Measurements from ENCODE around the gene SEMG2. TPM values are rescaled to one million over a fixed set of nuclear protein-coding genes. Genes with fewer than 3 reads are reported as not detected.

Gene SEMG2
- total and polyA plus RNA-seq, 10 of the 15 experiments (the other 5 are each of a cell fraction or from before 2014, with no cell fraction given), result not detected

Other genes starting within 250 kb of the SEMG2 start
Only the 7 nearest of the 14 such genes appear.
- not detected in 2 replicates for gene WFDC5, start 106.2 kb upstream of the SEMG2 start, total RNA-seq (2014; rRNA removed)
- not detected in 2 replicates for gene WFDC5, start 106.2 kb upstream of the SEMG2 start, total RNA-seq (2014; rRNA removed; fragmentation: Illumina TruSeq; extraction: Trizol)
- not detected in 2 replicates for gene WFDC5, start 106.2 kb upstream of the SEMG2 start, total RNA-seq (2021)
- gene WFDC5, start 106.2 kb upstream of the SEMG2 start, polyA plus RNA-seq (2011; rRNA removed), result 0.26 TPM in 1 of 2 replicates, not detected in the other
- gene WFDC5, start 106.2 kb upstream of the SEMG2 start, polyA plus RNA-seq (2014; fragmentation: Illumina TruSeq; extraction: Trizol), result not detected in 2 replicates
- not detected for gene WFDC5, start 106.2 kb upstream of the SEMG2 start, polyA plus RNA-seq (2014; fragmentation: Nextera tagmentation; extraction: Ambion mirVana)
- gene WFDC5, start 106.2 kb upstream of the SEMG2 start, polyA plus RNA-seq (2014; rRNA removed), result not detected in 2 replicates
- under 1 TPM; 0.20 to 0.21 TPM for gene WFDC5, start 106.2 kb upstream of the SEMG2 start, polyA plus RNA-seq (2016; fragmentation: Nextera tagmentation; extraction: Ambion mirVana)
- not detected in 2 replicates for gene WFDC12, start 96.9 kb upstream of the SEMG2 start, total RNA-seq (2014; rRNA removed)
- not detected in 2 replicates for gene WFDC12, start 96.9 kb upstream of the SEMG2 start, total RNA-seq (2014; rRNA removed; fragmentation: Illumina TruSeq; extraction: Trizol)
- gene WFDC12, start 96.9 kb upstream of the SEMG2 start, total RNA-seq (2021), result not detected in 2 replicates
- gene WFDC12, start 96.9 kb upstream of the SEMG2 start, polyA plus RNA-seq (2011; rRNA removed), result not detected in 2 replicates
- not detected in 2 replicates for gene WFDC12, start 96.9 kb upstream of the SEMG2 start, polyA plus RNA-seq (2014; fragmentation: Illumina TruSeq; extraction: Trizol)
- gene WFDC12, start 96.9 kb upstream of the SEMG2 start, polyA plus RNA-seq (2014; fragmentation: Nextera tagmentation; extraction: Ambion mirVana), result not detected
- gene WFDC12, start 96.9 kb upstream of the SEMG2 start, polyA plus RNA-seq (2014; rRNA removed), result not detected in 2 replicates
- not detected for gene WFDC12, start 96.9 kb upstream of the SEMG2 start, polyA plus RNA-seq (2016; fragmentation: Nextera tagmentation; extraction: Ambion mirVana)
- not detected in 2 replicates for gene PI3, start 46.5 kb upstream of the SEMG2 start, total RNA-seq (2014; rRNA removed)
- gene PI3, start 46.5 kb upstream of the SEMG2 start, total RNA-seq (2014; rRNA removed; fragmentation: Illumina TruSeq; extraction: Trizol), result not detected in 2 replicates
- gene PI3, start 46.5 kb upstream of the SEMG2 start, total RNA-seq (2021), result not detected in 2 replicates
- not detected in 2 replicates for gene PI3, start 46.5 kb upstream of the SEMG2 start, polyA plus RNA-seq (2011; rRNA removed)
- not detected in 2 replicates for gene PI3, start 46.5 kb upstream of the SEMG2 start, polyA plus RNA-seq (2014; fragmentation: Illumina TruSeq; extraction: Trizol)
- not detected for gene PI3, start 46.5 kb upstream of the SEMG2 start, polyA plus RNA-seq (2014; fragmentation: Nextera tagmentation; extraction: Ambion mirVana)
- gene PI3, start 46.5 kb upstream of the SEMG2 start, polyA plus RNA-seq (2014; rRNA removed), result not detected in 2 replicates
- gene PI3, start 46.5 kb upstream of the SEMG2 start, polyA plus RNA-seq (2016; fragmentation: Nextera tagmentation; extraction: Ambion mirVana), result not detected
- gene SEMG1, start 14.3 kb upstream of the SEMG2 start, total RNA-seq (2014; rRNA removed), result not detected in 2 replicates
- gene SEMG1, start 14.3 kb upstream of the SEMG2 start, total RNA-seq (2014; rRNA removed; fragmentation: Illumina TruSeq; extraction: Trizol), result not detected in 2 replicates
- not detected in 2 replicates for gene SEMG1, start 14.3 kb upstream of the SEMG2 start, total RNA-seq (2021)
- gene SEMG1, start 14.3 kb upstream of the SEMG2 start, polyA plus RNA-seq (2011; rRNA removed), result not detected in 2 replicates
- not detected in 2 replicates for gene SEMG1, start 14.3 kb upstream of the SEMG2 start, polyA plus RNA-seq (2014; fragmentation: Illumina TruSeq; extraction: Trizol)
- gene SEMG1, start 14.3 kb upstream of the SEMG2 start, polyA plus RNA-seq (2014; fragmentation: Nextera tagmentation; extraction: Ambion mirVana), result not detected
- gene SEMG1, start 14.3 kb upstream of the SEMG2 start, polyA plus RNA-seq (2014; rRNA removed), result not detected in 2 replicates
- not detected for gene SEMG1, start 14.3 kb upstream of the SEMG2 start, polyA plus RNA-seq (2016; fragmentation: Nextera tagmentation; extraction: Ambion mirVana)
- not detected in 2 replicates for gene SLPI, start 33.2 kb downstream of the SEMG2 start, total RNA-seq (2014; rRNA removed)
- not detected in 2 replicates for gene SLPI, start 33.2 kb downstream of the SEMG2 start, total RNA-seq (2014; rRNA removed; fragmentation: Illumina TruSeq; extraction: Trizol)
- gene SLPI, start 33.2 kb downstream of the SEMG2 start, total RNA-seq (2021), result 1.4 TPM in 1 of 2 replicates, not detected in the other
- not detected in 2 replicates for gene SLPI, start 33.2 kb downstream of the SEMG2 start, polyA plus RNA-seq (2011; rRNA removed)
- not detected in 2 replicates for gene SLPI, start 33.2 kb downstream of the SEMG2 start, polyA plus RNA-seq (2014; fragmentation: Illumina TruSeq; extraction: Trizol)
- gene SLPI, start 33.2 kb downstream of the SEMG2 start, polyA plus RNA-seq (2014; fragmentation: Nextera tagmentation; extraction: Ambion mirVana), result not detected
- gene SLPI, start 33.2 kb downstream of the SEMG2 start, polyA plus RNA-seq (2014; rRNA removed), result 0.56 TPM in 1 of 2 replicates, not detected in the other
- not detected for gene SLPI, start 33.2 kb downstream of the SEMG2 start, polyA plus RNA-seq (2016; fragmentation: Nextera tagmentation; extraction: Ambion mirVana)
- not detected in 2 replicates for gene RBPJL, start 85.5 kb downstream of the SEMG2 start, total RNA-seq (2014; rRNA removed)
- not detected in 2 replicates for gene RBPJL, start 85.5 kb downstream of the SEMG2 start, total RNA-seq (2014; rRNA removed; fragmentation: Illumina TruSeq; extraction: Trizol)
- gene RBPJL, start 85.5 kb downstream of the SEMG2 start, total RNA-seq (2021), result 0.18 TPM in 1 of 2 replicates, not detected in the other
- gene RBPJL, start 85.5 kb downstream of the SEMG2 start, polyA plus RNA-seq (2011; rRNA removed), result not detected in 2 replicates
- gene RBPJL, start 85.5 kb downstream of the SEMG2 start, polyA plus RNA-seq (2014; fragmentation: Illumina TruSeq; extraction: Trizol), result not detected in 2 replicates
- gene RBPJL, start 85.5 kb downstream of the SEMG2 start, polyA plus RNA-seq (2014; fragmentation: Nextera tagmentation; extraction: Ambion mirVana), result not detected
- gene RBPJL, start 85.5 kb downstream of the SEMG2 start, polyA plus RNA-seq (2014; rRNA removed), result not detected in 2 replicates
- not detected for gene RBPJL, start 85.5 kb downstream of the SEMG2 start, polyA plus RNA-seq (2016; fragmentation: Nextera tagmentation; extraction: Ambion mirVana)
- not detected in 2 replicates for gene MATN4, start 86.9 kb downstream of the SEMG2 start, total RNA-seq (2014; rRNA removed)
- gene MATN4, start 86.9 kb downstream of the SEMG2 start, total RNA-seq (2014; rRNA removed; fragmentation: Illumina TruSeq; extraction: Trizol), result not detected in 2 replicates
- not detected in 2 replicates for gene MATN4, start 86.9 kb downstream of the SEMG2 start, total RNA-seq (2021)
- 0.06 and 0.15 TPM in 2 replicates for gene MATN4, start 86.9 kb downstream of the SEMG2 start, polyA plus RNA-seq (2011; rRNA removed)
- gene MATN4, start 86.9 kb downstream of the SEMG2 start, polyA plus RNA-seq (2014; fragmentation: Illumina TruSeq; extraction: Trizol), result not detected in 2 replicates
- gene MATN4, start 86.9 kb downstream of the SEMG2 start, polyA plus RNA-seq (2014; fragmentation: Nextera tagmentation; extraction: Ambion mirVana), result not detected
- gene MATN4, start 86.9 kb downstream of the SEMG2 start, polyA plus RNA-seq (2014; rRNA removed), result 0.10 TPM in 1 of 2 replicates, not detected in the other
- gene MATN4, start 86.9 kb downstream of the SEMG2 start, polyA plus RNA-seq (2016; fragmentation: Nextera tagmentation; extraction: Ambion mirVana), result not detected

Measured in GM12878 (cell line).